CD14-positive monocyte (primary cell): Measurements from ENCODE around the gene GPRC5B. TPM values are rescaled to one million over a fixed set of nuclear protein-coding genes. Genes with fewer than 3 reads are reported as not detected.

ENCODE experiments used
- DNase-seq, 3 donors: peaks; one replicate each; pipeline ENCODE4 v3.0.0-alpha.2; 2011 to 2022
- H2AFZ ChIP-seq: 2 replicates; pipeline ENCODE4 v1.6.0; 2012; ENCODE audit warnings: mild to moderate bottlenecking, low read depth, low read length, inconsistent platforms; ENCODE audit not compliant: insufficient read depth, poor library complexity, severe bottlenecking
- H3K27ac ChIP-seq, 2 donors: 1 replicate in 1 of 2; 2 replicates in 1 of 2; pipeline ENCODE4 v1.5.1; 2012 to 2013; ENCODE audit warnings: low read length in 2 of 2, control low read depth in 1 of 2, inconsistent platforms in 1 of 2, low read depth in 1 of 2, mild to moderate bottlenecking in 1 of 2
- H3K27me3 ChIP-seq, 2 donors: one replicate each; pipeline versions ENCODE4 v1.6.0 to v1.6.1; 2011 to 2013; ENCODE audit warnings: low read length in 2 of 2; ENCODE audit not compliant: control insufficient read depth in 2 of 2, insufficient read depth in 2 of 2
- H3K36me3 ChIP-seq, 2 donors: replicated peaks in 1 of 2; 1 replicate in 1 of 2; 2 replicates in 1 of 2; pipeline versions ENCODE4 v1.5.1 to v1.6.1; 2012 to 2013; ENCODE audit warnings: low read length in 2 of 2, control low read depth in 1 of 2, inconsistent platforms in 1 of 2, mild to moderate bottlenecking in 1 of 2; ENCODE audit not compliant: insufficient read depth in 2 of 2, control insufficient read depth in 1 of 2
- H3K4me1 ChIP-seq, 2 donors: 1 replicate in 1 of 2; 2 replicates in 1 of 2; pipeline versions ENCODE4 v1.5.1 to v1.6.1; 2012 to 2013; ENCODE audit warnings: low read length in 2 of 2, control low read depth in 1 of 2, inconsistent platforms in 1 of 2, mild to moderate bottlenecking in 1 of 2, moderate library complexity in 1 of 2; ENCODE audit not compliant: insufficient read depth in 2 of 2, control insufficient read depth in 1 of 2
- H3K4me2 ChIP-seq: replicated peaks from 2 replicates; pipeline ENCODE3; 2012; ENCODE audit warnings: low read length, moderate library complexity, mild to moderate bottlenecking; ENCODE audit not compliant: poor library complexity, severe bottlenecking; ENCODE audit errors: extremely low read depth
- H3K4me3 ChIP-seq, 3 experiments: fragments of 200-600 bp in 1 of 3; sonication (generic) in 1 of 3; replicated peaks in 1 of 3; 1 replicate in 2 of 3; 2 replicates in 1 of 3; pipeline ENCODE4 v1.5.1; 2011 to 2013; ENCODE audit warnings: low read length in 3 of 3, mild to moderate bottlenecking in 3 of 3, control low read depth in 2 of 3, low read depth in 2 of 3, inconsistent platforms in 1 of 3, moderate library complexity in 1 of 3
- H3K79me2 ChIP-seq: 2 replicates; pipeline ENCODE4 v1.6.0; 2012; ENCODE audit warnings: mild to moderate bottlenecking, control low read depth, inconsistent platforms, low read length, moderate library complexity; ENCODE audit not compliant: insufficient read depth
- H3K9ac ChIP-seq: 2 replicates; pipeline ENCODE4 v1.6.0; 2017; ENCODE audit warnings: low read length, mild to moderate bottlenecking; ENCODE audit not compliant: insufficient read depth, poor library complexity, severe bottlenecking
- H3K9me3 ChIP-seq, 2 donors: replicated peaks in 1 of 2; 1 replicate in 1 of 2; 2 replicates in 1 of 2; pipeline versions ENCODE4 v1.5.1 to v1.6.1; 2012 to 2013; ENCODE audit warnings: low read length in 2 of 2, control low read depth in 1 of 2; ENCODE audit not compliant: control insufficient read depth in 1 of 2, insufficient read depth in 1 of 2
- H4K20me1 ChIP-seq: 2 replicates; pipeline ENCODE4 v1.6.0; 2012; ENCODE audit warnings: mild to moderate bottlenecking, low read length, control low read depth, moderate library complexity; ENCODE audit not compliant: insufficient read depth
- H3K27ac Mint-ChIP-seq, 7 donors: one replicate each; pipeline ENCODE4 v1.8.0; 2020; ENCODE audit warnings: mild to moderate bottlenecking in 7 of 7, mixed read lengths in 7 of 7, moderate library complexity in 6 of 7, inconsistent platforms in 2 of 7
- H3K27me3 Mint-ChIP-seq, 3 donors: one replicate each; pipeline ENCODE4 v1.8.0; 2021 to 2022; ENCODE audit warnings: low read depth in 3 of 3, mild to moderate bottlenecking in 3 of 3, mixed read lengths in 3 of 3, moderate library complexity in 3 of 3, inconsistent platforms in 1 of 3
- H3K36me3 Mint-ChIP-seq, 2 donors: one replicate each; pipeline ENCODE4 v1.8.0; 2020; ENCODE audit warnings: mixed read lengths in 2 of 2, inconsistent platforms in 1 of 2, mild to moderate bottlenecking in 1 of 2
- H3K4me1 Mint-ChIP-seq: one replicate; pipeline ENCODE4 v1.8.0; 2020; ENCODE audit warnings: mild to moderate bottlenecking, mixed read lengths
- H3K4me3 Mint-ChIP-seq, 2 donors: one replicate each; pipeline ENCODE4 v1.8.0; 2020; ENCODE audit warnings: mild to moderate bottlenecking in 2 of 2, mixed read lengths in 2 of 2, moderate library complexity in 1 of 2
- H3K9me3 Mint-ChIP-seq, 7 donors: one replicate each; pipeline ENCODE4 v1.8.0; 2020 to 2022; ENCODE audit warnings: mixed read lengths in 7 of 7, mild to moderate bottlenecking in 6 of 7, moderate library complexity in 6 of 7, inconsistent platforms in 2 of 7
- WGBS: methylation state at CpG from one replicate; pipeline ENCODE4 v1.1.5; 2013; ENCODE audit warnings: missing lambda C conversion rate; ENCODE audit not compliant: insufficient coverage; 5-methylcytosine and 5-hydroxymethylcytosine counted together
- intact Hi-C, 2 donors: fragments of 100-400 bp; cut with micrococcal nuclease; formaldehyde crosslinking; loops; one replicate each; pipeline versions ENCODE4 v1.15.0 to v1.15.1; 2023
- polyA plus RNA-seq, 3 donors: library from polyadenylated mRNA; depleted of rRNA in 1 of 3; unstranded in 2 of 3; stranded (reverse) in 1 of 3; fragments of 300-500 nt in 2 of 3; fragments of >200 nt in 1 of 3; fragmentation: Illumina TruSeq in 2 of 3; gene quantifications; 1 replicate in 2 of 3; 2 replicates in 1 of 3; pipeline ENCODE4 v1.2.3, GENCODE V29; 2012 to 2021
- small RNA-seq: library from RNA; depleted of rRNA; stranded (forward); fragments of <200 nt; gene quantifications from one replicate; pipeline ENCODE3, GENCODE V24; 2012; ENCODE audit warnings: low read depth; ENCODE audit not compliant: insufficient read length
- TF ChIP-seq, protein P1 (sequence below): fragments of 200-600 bp; IDR thresholded peaks from one replicate; pipeline ENCODE4 v1.8.0; 2022; ENCODE audit warnings: antibody characterized with exemption, mild to moderate bottlenecking

Gene GPRC5B
- polyA plus RNA-seq, 3 donors, result 0.06 to 0.24 TPM; not detected in 1

DNA sequence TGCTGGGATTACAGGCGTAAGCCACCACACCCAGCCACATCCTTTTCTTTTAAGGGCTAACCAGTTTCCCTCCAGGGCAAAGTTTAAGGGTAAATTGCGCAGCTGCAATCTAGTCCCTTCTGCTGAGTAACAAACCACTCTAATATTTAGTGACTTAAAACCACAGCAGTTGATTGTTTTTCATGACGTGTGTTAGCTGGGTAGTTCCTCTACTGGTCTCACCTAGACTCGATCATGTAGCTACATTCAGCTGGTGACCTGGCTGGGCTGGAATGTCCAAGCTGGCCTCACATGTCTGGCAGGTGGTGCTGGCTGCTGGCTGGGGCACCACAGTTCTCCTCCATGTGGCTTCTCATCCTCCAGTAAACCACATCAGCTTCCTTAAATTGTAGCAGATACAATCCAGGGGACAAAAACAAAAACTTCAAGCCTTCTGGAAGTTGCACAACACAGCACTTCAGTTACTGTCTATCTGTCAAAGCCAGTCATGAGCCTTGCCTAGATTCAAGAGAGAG lies 75.5 kb downstream of the GPRC5B start:
- Histone ChIP-seq H4K20me1 (no peaks in the 10 kb centered on the region), H3K4me2 (no peak overlapping the region), H3K79me2 (no peaks in the 10 kb centered on the region), H3K9ac (no peak overlapping the region), H2AFZ (peak overlapping the region; percentile 57), H3K27ac (peak overlapping the region; percentile 7 to 49), H3K36me3 (no peaks in the 10 kb centered on the region), H3K4me1 (peaks cover 30 to 33% of the 10 kb centered on the region in 2 donors), H3K27me3 (no peaks in the 10 kb centered on the region), H3K9me3 (peaks cover 10% of the 10 kb centered on the region in 2 donors), H3K4me3 (no peak overlapping the region)
- TF ChIP-seq, protein P1, sequence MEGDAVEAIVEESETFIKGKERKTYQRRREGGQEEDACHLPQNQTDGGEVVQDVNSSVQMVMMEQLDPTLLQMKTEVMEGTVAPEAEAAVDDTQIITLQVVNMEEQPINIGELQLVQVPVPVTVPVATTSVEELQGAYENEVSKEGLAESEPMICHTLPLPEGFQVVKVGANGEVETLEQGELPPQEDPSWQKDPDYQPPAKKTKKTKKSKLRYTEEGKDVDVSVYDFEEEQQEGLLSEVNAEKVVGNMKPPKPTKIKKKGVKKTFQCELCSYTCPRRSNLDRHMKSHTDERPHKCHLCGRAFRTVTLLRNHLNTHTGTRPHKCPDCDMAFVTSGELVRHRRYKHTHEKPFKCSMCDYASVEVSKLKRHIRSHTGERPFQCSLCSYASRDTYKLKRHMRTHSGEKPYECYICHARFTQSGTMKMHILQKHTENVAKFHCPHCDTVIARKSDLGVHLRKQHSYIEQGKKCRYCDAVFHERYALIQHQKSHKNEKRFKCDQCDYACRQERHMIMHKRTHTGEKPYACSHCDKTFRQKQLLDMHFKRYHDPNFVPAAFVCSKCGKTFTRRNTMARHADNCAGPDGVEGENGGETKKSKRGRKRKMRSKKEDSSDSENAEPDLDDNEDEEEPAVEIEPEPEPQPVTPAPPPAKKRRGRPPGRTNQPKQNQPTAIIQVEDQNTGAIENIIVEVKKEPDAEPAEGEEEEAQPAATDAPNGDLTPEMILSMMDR, result no peak
- Mint-ChIP-seq H3K9me3 (peaks cover 9 to 21% (median 14%) of the 10 kb centered on the region in 7 donors), H3K4me3 (peak overlapping the region in 1 of 2 donors; percentile 20), H3K36me3 (peaks cover 0 to 4% of the 10 kb centered on the region in 2 donors), H3K4me1 (peaks cover 29% of the 10 kb centered on the region), H3K27ac (peak overlapping the region; percentile 19 to 84 (median 66)), H3K27me3 (no peaks in the 10 kb centered on the region)
- 22% methylated on average over 1 of the region's 4 CpGs for WGBS
- intact Hi-C loops, result no loop called here
- peak in 2 of 3 donors; percentile 12 to 50 for DNase-seq

DNA sequence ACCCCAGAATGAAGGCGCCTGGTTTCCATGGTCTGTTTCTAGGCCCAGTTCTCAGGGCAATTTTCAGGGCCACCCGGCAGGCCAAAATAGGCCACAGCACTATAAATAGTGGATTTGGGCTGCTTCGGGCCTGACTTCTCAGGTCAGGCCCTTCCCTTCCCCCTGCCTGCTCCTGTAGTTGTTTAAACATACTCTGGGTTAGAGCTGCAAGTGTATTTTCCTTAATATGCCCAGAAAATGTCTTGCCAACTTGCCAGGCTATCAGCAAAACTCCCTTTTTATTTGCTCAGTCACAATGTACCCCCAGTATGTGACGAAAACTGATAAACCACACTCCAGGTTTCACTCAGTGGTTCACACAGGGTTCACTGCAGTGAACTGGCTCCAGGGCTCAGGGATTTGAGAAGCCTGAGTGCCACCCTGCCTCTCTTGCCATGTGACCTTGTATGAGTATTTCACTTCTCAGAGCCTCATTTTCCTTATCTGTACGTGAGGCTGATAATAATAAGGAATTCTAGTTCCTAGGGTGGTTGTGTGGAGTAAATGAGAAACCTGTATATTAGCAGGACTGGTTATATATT lies 76.5 kb downstream of the GPRC5B start:
- no peaks in the 10 kb centered on the region for H3K79me2 ChIP-seq
- no peak overlapping the region for H3K4me3 ChIP-seq
- no peaks in the 10 kb centered on the region for H3K27me3 Mint-ChIP-seq
- WGBS, result 100% methylated on average over 2 of the region's 5 CpGs
- H3K4me1 ChIP-seq, result peaks cover 33 to 36% of the 10 kb centered on the region in 2 donors
- TF ChIP-seq, protein P1, result no peak
- no peak overlapping the region for H3K9ac ChIP-seq
- H3K27me3 ChIP-seq, result no peaks in the 10 kb centered on the region
- peaks cover 10% of the 10 kb centered on the region in 2 donors for H3K9me3 ChIP-seq
- H3K27ac Mint-ChIP-seq, result peak overlapping the region in 1 of 7 donors; percentile 48
- peaks cover 9 to 20% (median 13%) of the 10 kb centered on the region in 7 donors for H3K9me3 Mint-ChIP-seq
- no peak for DNase-seq
- no peak overlapping the region for H3K4me2 ChIP-seq
- H3K4me1 Mint-ChIP-seq, result peaks cover 34% of the 10 kb centered on the region
- no peaks in the 10 kb centered on the region for H3K36me3 ChIP-seq
- intact Hi-C loops, result no loop called here
- H3K27ac ChIP-seq, result peak overlapping the region in 1 of 2 donors; percentile 49
- no peak overlapping the region for H2AFZ ChIP-seq
- H3K36me3 Mint-ChIP-seq, result peaks cover 0 to 4% of the 10 kb centered on the region in 2 donors
- H3K4me3 Mint-ChIP-seq, result no peak overlapping the region
- H4K20me1 ChIP-seq, result no peaks in the 10 kb centered on the region

Small RNA genes within 50 kb of the gene (small RNA-seq; reads per million reads assigned to genes)
- gene LARP7P2, result not detected

Other genes starting within 250 kb of the GPRC5B start
- gene KNOP1, start 166.6 kb downstream of the GPRC5B start, polyA plus RNA-seq, result 1 to 10 TPM; 1.5 to 2.8 (median 2.4) TPM
- gene IQCK, start 166.6 kb downstream of the GPRC5B start, polyA plus RNA-seq, result 1 to 10 TPM in 1 of 3 donors, under 1 TPM in 2; 0.52 to 1.2 (median 0.58) TPM
- gene GPR139, start 189.0 kb upstream of the GPRC5B start, polyA plus RNA-seq, result not detected